ENCODE measurements around the gene CYFIP2.

DNA sequence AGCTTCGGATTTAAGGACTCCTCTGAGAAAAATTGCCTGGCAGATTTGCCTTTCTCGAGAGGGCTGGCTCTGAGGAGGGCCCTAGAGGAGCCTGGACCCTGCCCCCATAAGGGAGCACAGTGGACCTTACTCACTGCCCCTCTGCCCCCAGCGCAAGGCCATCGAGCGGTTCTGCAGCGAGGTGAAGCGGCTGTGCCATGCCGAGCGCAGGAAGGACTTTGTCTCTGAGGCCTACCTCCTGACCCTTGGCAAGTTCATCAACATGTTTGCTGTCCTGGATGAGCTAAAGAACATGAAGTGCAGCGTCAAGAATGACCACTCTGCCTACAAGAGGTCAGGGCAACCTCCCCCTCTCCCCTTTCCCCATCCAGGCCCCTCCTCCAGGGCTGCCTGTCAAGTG lies 34.6 kb downstream of the CYFIP2 start:
- TF ChIP-seq, protein P1, sequence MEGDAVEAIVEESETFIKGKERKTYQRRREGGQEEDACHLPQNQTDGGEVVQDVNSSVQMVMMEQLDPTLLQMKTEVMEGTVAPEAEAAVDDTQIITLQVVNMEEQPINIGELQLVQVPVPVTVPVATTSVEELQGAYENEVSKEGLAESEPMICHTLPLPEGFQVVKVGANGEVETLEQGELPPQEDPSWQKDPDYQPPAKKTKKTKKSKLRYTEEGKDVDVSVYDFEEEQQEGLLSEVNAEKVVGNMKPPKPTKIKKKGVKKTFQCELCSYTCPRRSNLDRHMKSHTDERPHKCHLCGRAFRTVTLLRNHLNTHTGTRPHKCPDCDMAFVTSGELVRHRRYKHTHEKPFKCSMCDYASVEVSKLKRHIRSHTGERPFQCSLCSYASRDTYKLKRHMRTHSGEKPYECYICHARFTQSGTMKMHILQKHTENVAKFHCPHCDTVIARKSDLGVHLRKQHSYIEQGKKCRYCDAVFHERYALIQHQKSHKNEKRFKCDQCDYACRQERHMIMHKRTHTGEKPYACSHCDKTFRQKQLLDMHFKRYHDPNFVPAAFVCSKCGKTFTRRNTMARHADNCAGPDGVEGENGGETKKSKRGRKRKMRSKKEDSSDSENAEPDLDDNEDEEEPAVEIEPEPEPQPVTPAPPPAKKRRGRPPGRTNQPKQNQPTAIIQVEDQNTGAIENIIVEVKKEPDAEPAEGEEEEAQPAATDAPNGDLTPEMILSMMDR (IDR thresholded peaks at IDR 0.05): no peak
- TF ChIP-seq POLR2A (IDR thresholded peaks at IDR 0.05): no peak

All from uterus (tissue), 2 donors.